Heart left ventricle (tissue), 13 donors: Measurements from ENCODE around the gene AQP3.

ENCODE experiments used
- CTCF ChIP-seq, 12 donors: fragments of 200-600 bp; sonication (generic) in 4 of 12; IDR thresholded peaks; one replicate each; pipeline versions ENCODE4 v1.5.0 to v1.8.0; 2018 to 2022; ENCODE audit warnings: antibody characterized with exemption in 12 of 12, mild to moderate bottlenecking in 5 of 12
- POLR2A ChIP-seq, 2 donors: fragments of 450-650 bp; IDR thresholded peaks; one replicate each; pipeline ENCODE4 v1.6.1; 2017; ENCODE audit warnings: antibody characterized with exemption in 2 of 2, mild to moderate bottlenecking in 2 of 2, moderate library complexity in 2 of 2
- donor health status: ischemic (EF 13 %, LVEDD 7.1; RV severe dilation, severe dysfunction).
- donor health status: DM: no; HTN: yes; CAD: no.
- donor health status: DM: no; HTN: no; CAD: no.
- donor health status: ischemic (EF 25% LVEDD 6.9; RV normal size, moderate dysfunction).
- donor health status: ischemic (EF 25% LVEDD 5.7; RV mildly dilated, moderate dysfunction).
- donor health status: ischemic (EF 35%, LVEDD 5.7; RV mildly dilated, moderate dysfunction).
- donor health status: nonischemic (EF 11% LVEDD 7.7; RV severe dilation, severe dysfunction).
- donor health status: DM: yes; HTN: yes; CAD: no.
- donor health status: PGD.
- donor health status: ischemic (EF 29% LVEDD 5.4; RV normal size, mild dysfunction).
- donor health status: nonischemic (EF 23%, LVEDD 6.1; RV moderate dilation, normal function).

- TF ChIP-seq CTCF (IDR thresholded peaks at IDR 0.05) (no peak), POLR2A (IDR thresholded peaks at IDR 0.05) (no peak)
Measured at GRCh38 chr9:33439731-33440130, 7.7 kb downstream of the AQP3 start.
